ENCODE data around the gene IPO7.

Gene IPO7

GRCh38 chr11:9461063-9461759, 76.8 kb downstream of the IPO7 start:
- H3K27me3 ChIP-seq = no peaks in the 10 kb centered on the region
- no peaks in the 10 kb centered on the region for H3K9me3 ChIP-seq
- no peaks in the 10 kb centered on the region for H3K36me3 ChIP-seq
- peak overlapping the region; percentile 77 for H3K4me3 ChIP-seq (ENCODE audit: low read depth, low read length)
- no peaks in the 10 kb centered on the region for H3K4me1 ChIP-seq
- no peak for TF ChIP-seq CTCF (IDR thresholded peaks at IDR 0.05; ENCODE audit: low read depth, low read length)
- DNase-seq = peak; percentile 88

- no peaks in the 10 kb centered on the region for H3K27me3 ChIP-seq
- H3K4me1 ChIP-seq = no peaks in the 10 kb centered on the region
- DNase-seq = no peak
- no peak for TF ChIP-seq CTCF (IDR thresholded peaks at IDR 0.05; ENCODE audit: low read depth, low read length)
- H3K4me3 ChIP-seq (ENCODE audit: low read depth, low read length) = peak overlapping the region; percentile 77
- no peaks in the 10 kb centered on the region for H3K9me3 ChIP-seq
- H3K36me3 ChIP-seq = no peaks in the 10 kb centered on the region
These were observed 77.3 kb downstream of the IPO7 start for GRCh38 chr11:9461760-9462134.

- H3K4me3 ChIP-seq (ENCODE audit: low read depth, low read length) = peak overlapping the region; percentile 77
- no peaks in the 10 kb centered on the region for H3K9me3 ChIP-seq
- DNase-seq = no peak
- no peaks in the 10 kb centered on the region for H3K27me3 ChIP-seq
- TF ChIP-seq CTCF (IDR thresholded peaks at IDR 0.05; ENCODE audit: low read depth, low read length) = no peak
- no peaks in the 10 kb centered on the region for H3K4me1 ChIP-seq
- H3K36me3 ChIP-seq = no peaks in the 10 kb centered on the region
These were observed 77.8 kb downstream of the IPO7 start for GRCh38 chr11:9462172-9462799.

- DNase-seq = no peak
- Histone ChIP-seq H3K36me3 (no peaks in the 10 kb centered on the region), H3K27me3 (no peaks in the 10 kb centered on the region), H3K4me1 (no peaks in the 10 kb centered on the region), H3K9me3 (no peaks in the 10 kb centered on the region), H3K4me3 (ENCODE audit: low read depth, low read length) (no peak overlapping the region)
- TF ChIP-seq CTCF (IDR thresholded peaks at IDR 0.05; ENCODE audit: low read depth, low read length) = no peak
These were observed 78.5 kb downstream of the IPO7 start for GRCh38 chr11:9462806-9463537.

- H3K9me3 ChIP-seq = no peaks in the 10 kb centered on the region
- no peak for TF ChIP-seq CTCF (IDR thresholded peaks at IDR 0.05; ENCODE audit: low read depth, low read length)
These were observed 86.3 kb downstream of the IPO7 start for GRCh38 chr11:9470765-9471164.

GRCh38 chr11:9473408-9473807, 89.0 kb downstream of the IPO7 start:
- Histone ChIP-seq H3K9me3 (no peaks in the 10 kb centered on the region), H3K4me3 (ENCODE audit: low read depth, low read length) (no peak overlapping the region), H3K27me3 (no peaks in the 10 kb centered on the region), H3K36me3 (peaks cover 3% of the 10 kb centered on the region), H3K4me1 (no peaks in the 10 kb centered on the region)
- no peak for TF ChIP-seq CTCF (IDR thresholded peaks at IDR 0.05; ENCODE audit: low read depth, low read length)
- DNase-seq = no peak

More at GRCh38 chr11:9470765-9471164, 86.3 kb downstream of the IPO7 start:
- Histone ChIP-seq H3K4me3 (ENCODE audit: low read depth, low read length) (no peak overlapping the region), H3K27me3 (no peaks in the 10 kb centered on the region), H3K4me1 (no peaks in the 10 kb centered on the region), H3K36me3 (peaks cover 3% of the 10 kb centered on the region)
- DNase-seq = no peak
